Measurements from ENCODE around the gene USH2A. TPM values are rescaled to one million over a fixed set of nuclear protein-coding genes. Genes with fewer than 3 reads are reported as not detected.

The USH2A gene
- total RNA-seq, 2 donors from 2014 or later, result not detected

GRCh38 chr1:216306830-216307229 lies 116.4 kb downstream of the USH2A start:
- DNase-seq (no peak), ATAC-seq (replicated peaks in 1 of 2) (no peak)
- peaks cover 0 to 3% of the 10 kb centered on the region in 2 donors for H3K36me3 Mint-ChIP-seq (ENCODE audit: insufficient read depth in 2 of 2)
- peaks cover 2 to 8% of the 10 kb centered on the region in 2 donors for H3K9me3 Mint-ChIP-seq
- H3K27me3 Mint-ChIP-seq (ENCODE audit: low read depth), result no peaks in the 10 kb centered on the region
- H3K4me1 Mint-ChIP-seq (ENCODE audit: low read depth), result no peaks in the 10 kb centered on the region
- no peak overlapping the region for H3K4me3 Mint-ChIP-seq
- H3K27ac Mint-ChIP-seq, result no peak overlapping the region

DNA sequence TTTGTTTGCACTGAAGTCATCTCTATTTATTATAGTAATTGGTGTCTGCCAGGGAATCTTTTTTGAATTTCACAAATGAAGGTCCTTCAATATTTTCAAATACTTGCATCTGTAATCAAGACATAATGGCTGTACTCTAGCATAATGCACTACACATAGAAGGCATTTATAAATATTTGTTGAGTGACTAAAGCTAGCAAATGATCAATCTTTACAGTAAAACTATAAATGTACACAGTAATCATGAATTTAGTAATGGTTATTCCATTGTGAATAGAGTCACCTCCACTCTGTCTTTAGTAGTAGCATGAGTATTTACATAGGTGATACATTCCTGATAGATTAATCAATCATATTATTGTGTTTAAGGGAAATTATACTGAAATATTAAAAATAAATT lies 119.6 kb downstream of the USH2A start:
- DNase-seq (no peak), ATAC-seq (replicated peaks in 1 of 2) (no peak)
- no peak overlapping the region for H3K27ac Mint-ChIP-seq
- H3K4me1 Mint-ChIP-seq (ENCODE audit: low read depth), result no peaks in the 10 kb centered on the region
- H3K36me3 Mint-ChIP-seq (ENCODE audit: insufficient read depth in 2 of 2), result peaks cover 0 to 3% of the 10 kb centered on the region in 2 donors
- no peaks in the 10 kb centered on the region for H3K27me3 Mint-ChIP-seq (ENCODE audit: low read depth)
- peaks cover 2 to 8% of the 10 kb centered on the region in 2 donors for H3K9me3 Mint-ChIP-seq
- no peak overlapping the region for H3K4me3 Mint-ChIP-seq

GRCh38 chr1:216293683-216294082 lies 129.6 kb downstream of the USH2A start:
- DNase-seq (no peak), ATAC-seq (replicated peaks in 1 of 2) (no peak)
- Mint-ChIP-seq H3K27ac (no peak overlapping the region), H3K27me3 (ENCODE audit: low read depth) (no peaks in the 10 kb centered on the region), H3K4me1 (ENCODE audit: low read depth) (no peaks in the 10 kb centered on the region), H3K9me3 (peaks cover 5 to 13% of the 10 kb centered on the region in 2 donors), H3K4me3 (no peak overlapping the region), H3K36me3 (ENCODE audit: insufficient read depth in 2 of 2) (peaks cover 0 to 1% of the 10 kb centered on the region in 2 donors)

GRCh38 chr1:216290074-216290473 lies 133.2 kb downstream of the USH2A start:
- no peaks in the 10 kb centered on the region for H3K36me3 Mint-ChIP-seq (ENCODE audit: insufficient read depth in 2 of 2)
- DNase-seq (no peak), ATAC-seq (replicated peaks in 1 of 2) (no peak)
- H3K4me3 Mint-ChIP-seq, result no peak overlapping the region
- H3K4me1 Mint-ChIP-seq (ENCODE audit: low read depth), result no peaks in the 10 kb centered on the region
- H3K27ac Mint-ChIP-seq, result no peak overlapping the region
- H3K9me3 Mint-ChIP-seq, result peaks cover 6 to 17% of the 10 kb centered on the region in 2 donors
- no peaks in the 10 kb centered on the region for H3K27me3 Mint-ChIP-seq (ENCODE audit: low read depth)

DNA sequence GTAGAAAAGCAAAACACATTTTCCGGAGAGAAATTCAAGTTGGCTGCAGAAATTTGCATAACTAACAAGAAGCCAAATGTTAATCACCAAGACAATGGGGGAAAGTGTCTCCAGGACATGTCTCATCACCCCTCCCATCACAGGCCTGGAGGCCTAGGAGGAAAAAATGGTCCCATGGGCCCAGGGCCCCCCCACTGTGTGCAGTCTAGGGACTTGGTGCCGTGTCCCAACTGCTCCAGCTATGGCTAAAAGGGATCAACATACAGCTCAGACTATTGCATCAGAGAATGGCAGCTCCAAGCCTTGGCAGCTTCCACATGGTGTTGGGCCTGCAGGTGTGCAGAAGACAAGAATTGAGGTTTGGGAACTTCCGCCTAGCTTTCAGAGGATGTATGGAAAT lies 138.2 kb downstream of the USH2A start:
- H3K27me3 Mint-ChIP-seq (ENCODE audit: low read depth), result no peaks in the 10 kb centered on the region
- H3K4me1 Mint-ChIP-seq (ENCODE audit: low read depth), result no peaks in the 10 kb centered on the region
- DNase-seq (no peak), ATAC-seq (replicated peaks in 1 of 2) (no peak)
- H3K27ac Mint-ChIP-seq, result no peak overlapping the region
- H3K9me3 Mint-ChIP-seq, result peaks cover 12 to 15% of the 10 kb centered on the region in 2 donors
- no peak overlapping the region for H3K4me3 Mint-ChIP-seq
- peaks cover 6 to 7% of the 10 kb centered on the region in 2 donors for H3K36me3 Mint-ChIP-seq (ENCODE audit: insufficient read depth in 2 of 2)

DNA sequence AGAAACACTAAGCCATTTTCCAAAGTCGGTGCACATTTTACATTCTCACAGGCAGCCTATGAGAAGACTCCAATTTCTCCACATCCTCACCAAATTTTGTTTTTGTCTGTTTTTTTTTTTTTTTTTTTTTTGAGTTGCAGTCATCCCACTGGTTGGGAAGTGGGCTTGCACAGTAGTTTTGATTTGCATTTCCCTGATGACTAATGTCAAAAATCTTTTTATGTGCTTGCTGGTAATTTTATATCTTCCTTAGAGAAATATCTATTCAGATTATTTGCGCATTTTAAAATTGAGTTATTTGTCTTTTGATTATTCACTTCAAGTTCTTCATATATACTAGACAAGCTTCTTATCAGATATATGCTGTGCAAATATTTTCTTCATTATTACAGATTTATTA lies 141.5 kb downstream of the USH2A start:
- no peak overlapping the region for H3K27ac Mint-ChIP-seq
- H3K4me1 Mint-ChIP-seq (ENCODE audit: low read depth), result no peaks in the 10 kb centered on the region
- H3K27me3 Mint-ChIP-seq (ENCODE audit: low read depth), result no peaks in the 10 kb centered on the region
- H3K4me3 Mint-ChIP-seq, result no peak overlapping the region
- ATAC-seq (replicated peaks in 1 of 2), result no peak
- peaks cover 6 to 7% of the 10 kb centered on the region in 2 donors for H3K36me3 Mint-ChIP-seq (ENCODE audit: insufficient read depth in 2 of 2)
- no peak for DNase-seq
- H3K9me3 Mint-ChIP-seq, result peaks cover 12 to 18% of the 10 kb centered on the region in 2 donors

GRCh38 chr1:216270086-216270773 lies 153.0 kb downstream of the USH2A start:
- H3K4me1 Mint-ChIP-seq (ENCODE audit: low read depth), result no peaks in the 10 kb centered on the region
- DNase-seq (no peak), ATAC-seq (replicated peaks in 1 of 2) (no peak)
- peaks cover 2 to 10% of the 10 kb centered on the region in 2 donors for H3K9me3 Mint-ChIP-seq
- H3K4me3 Mint-ChIP-seq, result no peak overlapping the region
- H3K27me3 Mint-ChIP-seq (ENCODE audit: low read depth), result no peaks in the 10 kb centered on the region
- no peak overlapping the region for H3K27ac Mint-ChIP-seq
- no peaks in the 10 kb centered on the region for H3K36me3 Mint-ChIP-seq (ENCODE audit: insufficient read depth in 2 of 2)

DNA sequence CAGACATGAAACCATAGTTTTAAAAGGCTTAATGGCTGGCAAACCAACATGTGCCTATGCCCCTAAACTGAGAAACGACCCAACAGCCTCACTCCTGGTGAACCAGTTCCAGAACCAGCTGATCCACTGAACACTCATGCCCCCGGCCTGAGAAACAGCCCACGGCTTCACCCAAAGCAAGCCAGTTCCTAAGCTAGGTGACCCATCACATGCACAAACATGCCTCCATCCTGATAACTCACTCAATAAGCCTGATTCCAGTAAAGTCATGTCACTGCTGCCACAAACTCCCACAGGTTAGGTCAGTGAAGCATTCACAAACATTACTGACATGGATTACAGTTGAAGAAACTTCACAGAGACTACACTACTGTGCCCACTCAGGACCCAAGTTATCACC lies 161.6 kb downstream of the USH2A start:
- H3K4me3 Mint-ChIP-seq, result no peak overlapping the region
- H3K27me3 Mint-ChIP-seq (ENCODE audit: low read depth), result no peaks in the 10 kb centered on the region
- no peaks in the 10 kb centered on the region for H3K4me1 Mint-ChIP-seq (ENCODE audit: low read depth)
- H3K36me3 Mint-ChIP-seq (ENCODE audit: insufficient read depth in 2 of 2), result peaks cover 0 to 1% of the 10 kb centered on the region in 2 donors
- no peak for DNase-seq
- H3K27ac Mint-ChIP-seq, result no peak overlapping the region
- no peak for ATAC-seq (replicated peaks in 1 of 2)
- peaks cover 7 to 8% of the 10 kb centered on the region in 2 donors for H3K9me3 Mint-ChIP-seq

DNA sequence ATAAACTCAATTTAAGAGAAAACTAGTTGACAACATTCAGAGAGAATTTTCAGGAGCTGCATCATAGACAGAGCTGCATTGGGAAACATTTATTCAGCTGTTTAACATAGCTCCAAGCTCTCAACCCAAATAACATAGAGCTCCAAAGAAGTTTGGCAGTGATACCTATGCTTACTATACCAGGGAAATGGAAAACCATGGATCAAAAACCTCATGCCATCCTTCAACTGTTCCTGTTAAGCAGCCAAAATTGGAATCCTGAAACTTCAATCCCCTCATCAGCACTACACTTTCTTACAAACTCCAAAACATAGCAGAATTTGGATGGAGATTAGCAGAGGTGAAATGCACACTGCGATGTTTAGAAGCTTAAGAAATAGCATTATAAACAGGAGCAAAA lies 164.4 kb downstream of the USH2A start:
- no peaks in the 10 kb centered on the region for H3K4me1 Mint-ChIP-seq (ENCODE audit: low read depth)

GRCh38 chr1:216258386-216258785 lies 164.9 kb downstream of the USH2A start:
- Mint-ChIP-seq H3K4me3 (no peak overlapping the region), H3K4me1 (ENCODE audit: low read depth) (no peaks in the 10 kb centered on the region), H3K36me3 (ENCODE audit: insufficient read depth in 2 of 2) (peaks cover 0 to 1% of the 10 kb centered on the region in 2 donors), H3K27me3 (ENCODE audit: low read depth) (no peaks in the 10 kb centered on the region), H3K9me3 (peaks cover 10 to 12% of the 10 kb centered on the region in 2 donors), H3K27ac (no peak overlapping the region)
- ATAC-seq (replicated peaks in 1 of 2) (no peak), DNase-seq (no peak)

More for the DNA sequence above, 164.4 kb downstream of the USH2A start:
- no peak for DNase-seq
- no peak for ATAC-seq (replicated peaks in 1 of 2)
- Mint-ChIP-seq H3K9me3 (peaks cover 12% of the 10 kb centered on the region in 2 donors), H3K36me3 (ENCODE audit: insufficient read depth in 2 of 2) (peaks cover 0 to 1% of the 10 kb centered on the region in 2 donors), H3K27me3 (ENCODE audit: low read depth) (no peaks in the 10 kb centered on the region), H3K27ac (no peak overlapping the region), H3K4me3 (no peak overlapping the region)

DNA sequence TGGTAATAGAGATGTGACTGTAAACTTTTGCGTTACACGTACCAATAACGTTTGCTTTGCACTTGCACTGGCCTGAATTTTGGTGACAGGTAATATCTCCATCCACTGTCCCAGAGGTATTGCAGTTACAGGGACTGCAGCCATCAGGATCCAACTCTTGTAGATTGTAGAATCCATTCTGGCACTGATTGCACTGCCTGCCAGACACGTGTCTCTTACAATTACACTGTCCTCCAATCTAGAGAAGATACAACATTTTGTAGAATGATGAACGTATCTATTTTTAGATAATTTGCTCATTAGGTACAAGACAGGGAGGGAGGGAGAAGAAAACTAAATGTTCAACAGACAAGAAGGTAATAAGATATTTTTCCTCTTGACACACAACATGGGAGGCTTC lies 172.4 kb downstream of the USH2A start:
- H3K4me1 Mint-ChIP-seq (ENCODE audit: low read depth), result no peaks in the 10 kb centered on the region
- DNase-seq (no peak), ATAC-seq (replicated peaks in 1 of 2) (no peak)
- no peak overlapping the region for H3K4me3 Mint-ChIP-seq
- no peaks in the 10 kb centered on the region for H3K27me3 Mint-ChIP-seq (ENCODE audit: low read depth)
- no peaks in the 10 kb centered on the region for H3K36me3 Mint-ChIP-seq (ENCODE audit: insufficient read depth in 2 of 2)
- H3K9me3 Mint-ChIP-seq, result peaks cover 4% of the 10 kb centered on the region in 2 donors
- H3K27ac Mint-ChIP-seq, result no peak overlapping the region

DNA sequence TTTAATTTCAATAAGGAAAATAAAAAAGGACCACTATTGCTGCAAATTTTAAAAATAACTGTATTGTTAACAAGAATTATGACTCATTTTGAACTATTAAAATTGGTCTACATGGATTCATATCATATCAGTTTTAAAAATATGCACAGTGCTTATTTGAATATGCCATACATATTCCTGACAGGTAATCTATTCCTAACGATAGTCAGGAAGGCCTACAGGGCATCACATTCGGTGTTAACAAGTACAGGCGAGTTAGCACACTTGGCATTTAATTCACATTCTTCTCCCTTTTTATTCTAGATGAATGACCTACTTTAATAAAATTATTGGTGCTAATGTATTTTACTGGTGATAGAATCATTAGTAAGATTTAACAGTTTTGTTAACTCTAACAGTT lies 174.6 kb downstream of the USH2A start:
- no peaks in the 10 kb centered on the region for H3K36me3 Mint-ChIP-seq (ENCODE audit: insufficient read depth in 2 of 2)
- no peaks in the 10 kb centered on the region for H3K4me1 Mint-ChIP-seq (ENCODE audit: low read depth)
- peaks cover 2 to 4% of the 10 kb centered on the region in 2 donors for H3K9me3 Mint-ChIP-seq
- no peak overlapping the region for H3K27ac Mint-ChIP-seq
- no peaks in the 10 kb centered on the region for H3K27me3 Mint-ChIP-seq (ENCODE audit: low read depth)
- ATAC-seq (replicated peaks in 1 of 2), result no peak
- no peak overlapping the region for H3K4me3 Mint-ChIP-seq
- no peak for DNase-seq

DNA sequence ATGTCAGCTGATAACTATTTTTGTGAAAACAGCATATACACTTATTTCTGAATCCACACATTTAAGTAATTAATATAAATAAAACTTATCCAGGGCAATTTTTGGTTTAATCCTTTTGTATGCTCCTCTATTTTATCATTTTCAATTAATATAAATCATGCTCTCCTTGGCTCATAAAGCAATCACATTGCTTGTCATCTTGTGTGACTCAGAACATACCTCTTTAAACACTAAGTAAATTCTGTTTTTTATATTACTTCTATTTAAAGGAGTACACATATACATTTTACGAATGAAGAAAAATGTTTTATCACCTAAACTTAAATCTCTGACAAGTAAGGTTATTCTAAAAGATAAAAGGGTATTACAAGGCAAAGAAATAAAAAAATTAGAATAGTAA lies 175.3 kb downstream of the USH2A start:
- Mint-ChIP-seq H3K36me3 (ENCODE audit: insufficient read depth in 2 of 2) (no peaks in the 10 kb centered on the region), H3K4me3 (no peak overlapping the region), H3K27ac (no peak overlapping the region), H3K9me3 (peaks cover 2 to 4% of the 10 kb centered on the region in 2 donors), H3K4me1 (ENCODE audit: low read depth) (no peaks in the 10 kb centered on the region), H3K27me3 (ENCODE audit: low read depth) (no peaks in the 10 kb centered on the region)
- ATAC-seq (replicated peaks in 1 of 2) (no peak), DNase-seq (no peak)

Measured in activated T-cell treated with anti-CD3 and anti-CD28 coated beads, Interleukin-2, amount 50 U/mL, for 72 hours (primary cell).